GM21619 (cell line): Measurements from ENCODE around the gene TXNDC2.
"Not testable (repeated sequence)": the region's sequence is repeated elsewhere in the genome, so short reads cannot be mapped to it uniquely, and the experiment has no call there.

ENCODE experiments used
- ATAC-seq: cut with Tn5 transposase; IDR thresholded peaks from one replicate; pipeline ENCODE4 v1.9.1; 2021; ENCODE audit not compliant: unreplicated experiment

TXNDC2 gene

DNA sequence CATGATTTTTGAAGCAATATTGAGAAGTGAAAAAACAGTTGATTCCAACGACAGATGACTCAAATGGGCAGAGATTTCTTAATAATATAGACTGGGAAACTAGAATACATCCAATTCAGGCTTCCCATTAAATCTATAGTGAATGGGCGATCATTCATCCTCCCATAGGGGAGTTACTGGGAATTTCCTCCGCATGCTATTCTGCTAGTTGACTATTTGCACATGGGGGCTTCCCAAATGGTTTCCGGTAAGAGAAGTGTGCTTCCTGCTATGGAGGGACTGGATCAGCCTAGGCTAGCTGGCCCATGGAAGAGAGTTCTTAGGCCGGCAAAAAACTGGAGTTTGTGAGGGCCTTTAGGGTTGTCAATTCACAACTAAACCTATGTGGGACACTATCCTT lies 25.5 kb downstream of the TXNDC2 start:
- ATAC-seq, result no peak

GRCh38 chr18:9912285-9912684 lies 26.5 kb downstream of the TXNDC2 start:
- not testable (repeated sequence) for ATAC-seq

DNA sequence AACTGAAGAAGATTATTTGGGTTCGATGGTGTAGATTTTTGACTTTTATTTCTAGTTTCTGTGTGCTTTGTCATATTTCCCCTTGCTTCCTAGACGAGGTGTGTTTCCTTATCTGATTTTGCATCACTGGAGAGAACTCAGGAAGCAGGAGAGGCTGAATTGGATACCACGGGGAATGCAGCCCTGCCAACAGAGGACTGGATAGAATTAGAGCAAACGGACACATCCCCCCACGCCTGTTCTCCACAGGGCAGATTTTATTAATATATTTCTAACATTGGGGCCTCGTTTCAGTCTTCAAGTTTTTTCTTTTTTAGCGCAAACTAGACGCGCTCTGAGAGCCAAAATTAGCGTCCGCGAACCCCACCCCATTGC lies 27.4 kb downstream of the TXNDC2 start:
- ATAC-seq, result no peak

GRCh38 chr18:9913526-9914333 lies 28.0 kb downstream of the TXNDC2 start, which contains the start of gene VAPA:
TSS of gene VAPA (plus strand) at chr18:9914016. CDS start at chr18:9914257, 241 bp downstream.
- peak; percentile 82 for ATAC-seq

- no peak for ATAC-seq
Measured at GRCh38 chr18:9914334-9914583, 28.5 kb downstream of the TXNDC2 start.

GRCh38 chr18:9914584-9915290 lies 29.0 kb downstream of the TXNDC2 start:
- ATAC-seq, result peak; percentile 23

DNA sequence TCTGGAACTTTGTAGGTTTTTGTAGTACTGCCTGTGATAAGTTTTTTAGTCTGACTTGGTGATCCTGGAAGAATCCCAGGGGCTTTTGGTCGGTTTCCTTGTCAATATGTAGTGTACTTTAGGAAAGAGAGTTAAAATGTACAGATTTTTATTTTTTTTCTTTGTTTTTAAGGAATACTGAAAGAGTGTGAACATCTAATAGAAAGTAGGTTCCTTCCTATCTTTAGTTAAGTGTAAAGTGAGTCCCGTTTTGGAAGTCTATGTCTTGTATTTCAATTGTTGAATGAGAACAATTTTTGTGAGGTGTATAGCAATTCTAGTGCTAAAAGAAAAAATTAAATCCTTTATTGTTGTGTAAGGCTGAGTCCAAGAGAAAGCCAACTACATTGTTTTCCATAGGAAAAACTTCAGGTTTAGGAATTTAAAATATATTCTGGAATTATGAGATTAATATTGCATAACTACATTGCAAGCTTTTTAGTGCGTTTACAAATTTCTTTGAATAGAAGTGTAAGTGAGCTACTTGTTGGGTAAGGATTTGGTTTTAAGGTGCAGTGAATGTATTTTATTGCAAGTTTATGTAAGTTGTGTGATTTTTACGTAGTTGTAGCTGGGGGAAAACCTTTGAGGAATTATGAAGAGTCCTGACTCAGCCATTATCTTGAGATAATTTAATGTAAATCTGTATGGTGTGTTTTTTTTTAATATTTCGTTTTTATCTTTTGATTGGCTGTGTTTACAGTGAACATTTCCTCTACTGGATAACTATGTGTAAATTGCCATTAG lies 29.7 kb downstream of the TXNDC2 start:
- no peak for ATAC-seq

DNA sequence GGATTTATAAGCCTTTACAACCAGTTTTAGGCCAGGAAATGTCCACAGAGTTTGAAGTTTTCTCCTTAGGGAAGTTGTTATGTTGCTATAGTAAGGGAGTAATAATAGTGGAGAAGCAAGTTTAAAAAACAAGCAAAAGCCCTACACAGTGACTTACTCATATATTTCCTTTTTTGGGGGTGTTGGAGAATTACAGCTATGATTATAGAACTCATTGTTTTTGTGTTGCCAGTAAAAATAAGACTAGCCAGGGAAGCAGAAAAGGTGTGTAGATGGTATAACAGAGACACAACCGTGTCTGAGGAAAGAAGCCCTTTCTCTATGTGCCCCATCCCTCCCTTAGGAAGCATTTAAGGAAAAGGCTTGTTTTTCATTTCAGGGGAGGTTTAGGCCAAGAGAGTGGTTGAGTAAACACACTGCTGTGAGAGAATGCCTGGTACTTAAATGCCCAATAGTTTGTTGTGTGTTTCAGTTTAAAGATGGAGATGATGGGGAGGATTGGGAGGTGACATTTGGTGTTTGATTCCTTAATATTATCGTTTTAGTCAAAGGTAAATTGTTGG lies 30.4 kb downstream of the TXNDC2 start:
- ATAC-seq, result no peak

- ATAC-seq, result no peak
Measured at GRCh38 chr18:9916808-9917207, 31.0 kb downstream of the TXNDC2 start.

DNA sequence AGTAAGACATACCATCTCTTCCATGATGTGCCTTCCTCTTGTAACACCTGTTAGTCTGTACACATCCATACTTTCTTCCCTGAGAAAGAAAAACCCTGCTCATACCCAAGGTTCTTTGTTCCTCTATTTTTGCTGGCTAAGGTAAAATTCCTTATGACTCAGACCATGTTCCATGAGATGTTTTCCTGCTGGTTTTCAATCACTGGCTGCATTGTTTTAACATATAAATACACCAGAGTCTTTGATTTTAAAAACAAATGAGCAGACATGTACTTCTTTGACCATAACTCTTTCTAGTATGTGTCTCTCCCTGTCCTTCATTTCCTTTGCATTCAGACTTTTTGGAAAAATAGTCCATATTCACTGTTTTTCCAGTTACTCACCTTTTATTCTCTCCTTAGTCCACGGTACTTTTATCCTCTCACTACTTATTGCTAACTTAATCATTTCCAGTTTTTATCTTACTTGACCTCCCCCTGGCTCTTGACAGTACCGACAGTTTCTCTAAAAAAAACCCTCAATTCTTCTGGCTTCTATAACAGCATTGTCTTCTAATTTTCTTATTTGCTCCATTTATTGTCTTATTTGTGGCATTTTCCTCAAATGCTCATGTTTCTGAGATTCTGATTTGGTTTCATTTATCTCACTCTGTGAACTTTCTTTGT lies 32.4 kb downstream of the TXNDC2 start:
- no peak for ATAC-seq

DNA sequence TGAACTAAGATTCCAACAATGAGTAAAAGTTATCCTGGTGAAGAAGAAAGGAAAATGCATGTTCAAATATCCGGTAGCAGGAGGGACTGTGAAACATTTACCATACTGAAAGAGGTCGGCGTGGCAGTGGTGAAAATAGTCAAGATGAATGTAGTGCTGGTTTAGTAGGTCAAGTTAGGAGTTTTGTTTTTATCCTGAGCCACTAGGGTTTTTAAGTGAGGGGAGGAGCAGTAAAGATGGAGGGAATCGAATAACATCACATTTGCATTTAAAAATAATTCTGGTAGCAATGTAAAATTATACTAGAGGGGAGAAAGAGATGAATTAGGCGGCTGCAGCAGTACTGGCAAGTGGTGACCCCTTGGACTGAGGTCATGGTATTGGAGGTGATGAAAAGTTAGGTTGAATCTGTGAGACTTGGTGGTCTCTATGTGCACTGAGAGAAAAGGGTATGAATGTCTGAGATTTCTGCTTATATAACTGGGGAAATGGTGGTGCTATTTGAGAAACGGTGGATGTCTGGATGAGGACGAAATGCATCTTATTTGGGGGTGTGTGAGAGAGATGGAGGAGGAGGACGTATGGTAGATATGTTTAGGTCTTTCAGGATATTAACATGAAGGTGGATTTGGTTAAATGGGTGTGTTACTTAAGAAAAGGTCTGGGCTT lies 33.9 kb downstream of the TXNDC2 start:
- no peak for ATAC-seq

- ATAC-seq, result no peak
Measured at GRCh38 chr18:9922592-9923311, 37.0 kb downstream of the TXNDC2 start.

DNA sequence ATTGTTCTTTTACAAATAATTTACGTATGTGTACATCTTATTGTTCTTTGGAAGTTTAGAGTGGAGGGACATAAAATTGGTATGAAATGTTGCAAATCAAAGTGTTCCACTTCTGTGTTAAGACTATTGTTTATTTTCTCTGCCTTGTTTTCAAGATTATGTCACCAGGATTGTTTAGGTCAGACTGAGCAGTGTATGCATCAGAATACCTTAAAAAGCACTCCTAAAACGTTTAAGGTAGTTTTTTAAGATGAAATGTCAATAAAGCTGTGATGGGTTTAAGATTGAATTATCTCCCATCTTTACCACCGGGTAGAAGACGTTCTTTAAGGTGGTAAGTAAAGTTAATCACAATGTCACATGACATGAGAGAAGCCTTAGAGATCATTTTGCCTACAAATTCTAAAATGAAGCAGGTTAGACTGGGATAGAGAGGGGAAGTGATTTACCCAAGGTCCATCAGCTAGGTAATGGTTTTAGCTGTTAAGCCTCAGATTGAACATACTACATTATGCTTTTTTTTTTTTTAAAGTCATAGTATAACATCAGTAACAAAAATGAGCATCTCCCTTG lies 38.7 kb downstream of the TXNDC2 start:
- no peak for ATAC-seq

DNA sequence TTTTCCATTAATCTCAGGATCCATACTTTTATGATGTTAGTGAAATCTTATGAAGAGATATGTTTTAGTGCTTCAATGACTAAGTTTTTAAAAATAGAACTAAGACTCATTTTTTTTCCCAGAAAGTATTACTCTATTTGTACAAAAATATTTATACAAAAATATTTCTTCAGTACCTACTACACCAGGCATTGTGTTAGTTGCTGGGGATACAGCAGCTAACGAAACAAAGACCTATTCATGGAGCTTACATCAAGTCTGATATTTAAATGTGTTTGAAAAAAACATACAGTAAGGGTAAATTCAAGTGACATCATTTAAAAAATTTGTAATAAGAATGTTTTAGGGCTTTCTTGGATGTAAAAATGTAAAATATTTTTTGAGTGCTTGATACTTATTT lies 39.6 kb downstream of the TXNDC2 start:
- no peak for ATAC-seq

GRCh38 chr18:9925795-9926194 lies 40.0 kb downstream of the TXNDC2 start:
- no peak for ATAC-seq

DNA sequence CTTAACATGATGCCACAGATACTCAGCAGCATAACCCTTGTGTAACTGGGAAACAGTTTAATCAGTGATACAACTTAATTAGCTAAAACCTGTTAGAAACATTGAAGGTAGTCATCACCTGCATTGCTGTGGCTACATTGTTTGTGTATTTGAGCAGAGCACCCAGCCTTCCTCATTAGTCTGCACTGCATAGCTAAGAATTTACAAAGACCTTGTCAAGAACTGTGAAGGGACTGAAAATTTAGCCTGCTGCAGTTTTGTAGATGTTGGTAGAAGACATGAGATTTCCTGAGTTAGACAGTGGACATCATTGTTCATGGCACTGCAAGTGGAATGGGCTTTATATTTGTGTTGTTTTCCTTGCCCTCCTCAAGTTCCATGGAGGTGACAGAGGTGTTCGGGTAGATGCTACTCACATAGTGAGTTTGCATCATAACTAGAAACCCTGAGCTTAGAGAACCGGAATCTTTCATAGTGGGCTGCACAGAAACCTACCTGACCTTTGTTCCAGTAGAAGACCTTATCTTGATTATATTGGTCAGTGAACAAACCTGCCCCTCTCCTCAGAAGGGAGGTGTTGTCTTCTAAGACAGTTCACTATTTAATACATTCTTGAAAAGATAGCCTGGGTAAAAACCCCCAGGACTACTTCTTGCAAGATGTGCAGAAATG lies 40.6 kb downstream of the TXNDC2 start:
- ATAC-seq, result no peak

DNA sequence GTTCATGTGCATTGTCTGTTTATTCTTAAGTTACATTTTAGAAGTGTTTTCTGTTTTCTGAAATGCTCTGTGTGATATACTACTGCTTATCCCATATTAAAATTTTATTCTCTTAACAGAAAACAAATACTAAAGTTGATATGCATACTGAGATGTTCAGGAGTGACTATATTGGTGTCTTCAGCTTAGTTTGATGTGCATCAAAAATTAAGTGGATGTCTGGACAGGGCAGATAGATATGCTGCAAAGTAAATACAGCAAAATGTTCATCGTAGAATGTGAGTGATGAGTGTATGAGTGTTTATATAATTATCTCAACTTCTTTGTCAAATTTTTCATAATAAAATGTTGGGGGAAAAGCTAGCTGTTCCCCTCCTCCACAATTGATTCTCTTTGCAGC lies 41.2 kb downstream of the TXNDC2 start:
- no peak for ATAC-seq

DNA sequence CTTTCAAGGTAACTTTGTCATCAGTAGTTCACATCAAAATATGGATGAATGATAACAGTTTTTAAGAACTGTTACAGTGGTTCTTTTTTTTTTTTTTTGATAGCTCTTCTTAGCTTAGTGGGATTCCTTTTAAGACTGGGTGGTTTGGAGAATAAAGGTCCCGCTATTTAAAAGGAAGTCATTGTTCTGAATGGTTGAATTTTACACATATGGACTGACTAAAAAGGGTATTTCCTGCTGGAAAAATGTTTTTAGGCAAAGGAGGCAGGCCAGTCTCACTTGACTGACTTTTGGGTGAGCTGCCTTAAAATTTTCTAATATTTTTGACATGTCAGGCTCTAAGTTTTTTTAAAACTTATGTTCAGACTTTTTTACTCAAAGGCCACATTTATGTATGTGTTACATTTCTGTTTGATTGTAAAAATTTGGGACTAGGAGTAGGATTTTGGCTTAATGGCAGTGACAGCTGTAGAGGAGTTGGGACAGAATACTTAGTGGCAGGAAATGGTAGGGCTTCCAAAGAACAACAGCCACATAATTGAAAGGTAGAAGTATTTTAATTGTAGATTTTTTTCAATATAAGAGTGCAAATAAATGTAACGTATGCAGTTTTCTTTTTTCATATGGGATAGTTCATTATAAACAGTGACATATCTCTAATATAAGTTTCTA lies 41.8 kb downstream of the TXNDC2 start:
- no peak for ATAC-seq
